ENCODE results near the gene PMM1.
"Not testable (repeated sequence)": the region's sequence is repeated elsewhere in the genome, so short reads cannot be mapped to it uniquely, and the experiment has no call there.

PMM1 gene

GRCh38 chr22:41574847-41575381 is 14.7 kb downstream of the PMM1 start:
- no peaks in the 10 kb centered on the region for H3K27me3 ChIP-seq (ENCODE audit: insufficient read depth, poor library complexity, severe bottlenecking)
- DNase-seq (ENCODE audit: low read depth in 1 of 2, low spot score in 1 of 2) = no peak
- H3K4me3 ChIP-seq (replicated peaks; ENCODE audit: insufficient read depth, low read length) = no peak overlapping the region
- H3K27ac ChIP-seq (replicated peaks) = no peak overlapping the region
- TF ChIP-seq CTCF (IDR thresholded peaks at IDR 0.05; ENCODE audit: insufficient read depth, low read length) (no peak), REST (IDR thresholded peaks at IDR 0.05; ENCODE audit: insufficient replicate concordance, low read depth) (no peak), GABPA (IDR thresholded peaks at IDR 0.05; ENCODE audit: low read depth) (no peak), SPI1 (IDR thresholded peaks at IDR 0.05; ENCODE audit: borderline replicate concordance, low read depth) (no peak), POLR2AphosphoS5 (IDR thresholded peaks at IDR 0.05; ENCODE audit: low read depth) (no peak)

- TF ChIP-seq POLR2AphosphoS5 (IDR thresholded peaks at IDR 0.05; ENCODE audit: low read depth) (no peak), SPI1 (IDR thresholded peaks at IDR 0.05; ENCODE audit: borderline replicate concordance, low read depth) (no peak), REST (IDR thresholded peaks at IDR 0.05; ENCODE audit: insufficient replicate concordance, low read depth) (no peak), CTCF (IDR thresholded peaks at IDR 0.05; ENCODE audit: insufficient read depth, low read length) (no peak), GABPA (IDR thresholded peaks at IDR 0.05; ENCODE audit: low read depth) (no peak)
- no peak for DNase-seq (ENCODE audit: low read depth in 1 of 2, low spot score in 1 of 2)
- no peak overlapping the region for H3K27ac ChIP-seq (replicated peaks)
Observed at GRCh38 chr22:41573677-41574076, 16.0 kb downstream of the PMM1 start.

GRCh38 chr22:41572305-41572704 is 17.3 kb downstream of the PMM1 start:
- H3K4me3 ChIP-seq (replicated peaks; ENCODE audit: insufficient read depth, low read length); H3K27ac ChIP-seq (replicated peaks); DNase-seq (ENCODE audit: low read depth in 1 of 2, low spot score in 1 of 2); H3K27me3 ChIP-seq (ENCODE audit: insufficient read depth, poor library complexity, severe bottlenecking): not testable (repeated sequence)

More at GRCh38 chr22:41573677-41574076, 16.0 kb downstream of the PMM1 start:
- no peak overlapping the region for H3K4me3 ChIP-seq (replicated peaks; ENCODE audit: insufficient read depth, low read length)
- H3K27me3 ChIP-seq (ENCODE audit: insufficient read depth, poor library complexity, severe bottlenecking) = no peaks in the 10 kb centered on the region

- TF ChIP-seq GABPA (IDR thresholded peaks at IDR 0.05; ENCODE audit: low read depth) (no peak), POLR2AphosphoS5 (IDR thresholded peaks at IDR 0.05; ENCODE audit: low read depth) (no peak), CTCF (IDR thresholded peaks at IDR 0.05; ENCODE audit: insufficient read depth, low read length) (no peak), REST (IDR thresholded peaks at IDR 0.05; ENCODE audit: insufficient replicate concordance, low read depth) (no peak), SPI1 (IDR thresholded peaks at IDR 0.05; ENCODE audit: borderline replicate concordance, low read depth) (no peak)
- no peak for DNase-seq (ENCODE audit: low read depth in 1 of 2, low spot score in 1 of 2)
- H3K27me3 ChIP-seq (ENCODE audit: insufficient read depth, poor library complexity, severe bottlenecking) = no peaks in the 10 kb centered on the region
- H3K4me3 ChIP-seq (replicated peaks; ENCODE audit: insufficient read depth, low read length) = no peak overlapping the region
- no peak overlapping the region for H3K27ac ChIP-seq (replicated peaks)
Observed at GRCh38 chr22:41571786-41572185, 17.9 kb downstream of the PMM1 start.
